ENCODE results near the gene MAP4K2. TPM values are rescaled to one million over a fixed set of nuclear protein-coding genes. Genes with fewer than 3 reads are reported as not detected.

Gene MAP4K2
- total and polyA plus RNA-seq, 12 donors = 6.4 to 57.7 (median 19.0) TPM

DNA sequence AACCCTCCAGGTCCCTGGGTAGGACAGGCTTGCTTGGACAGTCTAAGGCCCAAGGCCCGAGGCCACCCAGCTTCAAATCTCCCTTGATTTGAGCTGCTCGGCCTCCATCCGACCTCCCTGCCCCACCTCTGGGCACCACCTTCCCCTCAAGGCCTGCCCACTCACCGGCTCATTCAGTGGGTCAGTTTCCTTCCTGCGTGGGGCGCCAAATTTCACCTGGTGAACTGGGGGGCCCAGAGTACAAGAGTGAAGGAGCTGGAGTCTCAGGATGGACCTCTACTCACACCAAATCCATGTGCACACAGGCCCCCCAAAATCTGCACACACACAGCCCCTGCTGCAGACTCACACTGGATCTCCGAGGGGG is 3.8 kb downstream of the MAP4K2 start:
- peaks cover 17 to 24% of the 10 kb centered on the region in 2 donors for H3K4me1 ChIP-seq (replicated peaks in 1 of 2)
- intact Hi-C loops (cut with DNase I) = no loop called here
- no peaks in the 10 kb centered on the region for H3K9me3 ChIP-seq (replicated peaks in 1 of 3)
- 79 to 87% (median 81%) methylated on average over 6 to 7 of the region's 7 CpGs for WGBS, 4 donors
- no peaks in the 10 kb centered on the region for H3K27me3 ChIP-seq
- TF ChIP-seq POLR2A (IDR thresholded peaks at IDR 0.05) = no peak
- peaks cover 0 to 7% of the 10 kb centered on the region in 2 donors for H3K36me3 ChIP-seq (replicated peaks in 1 of 2)
- DNase-seq = no peak
- H3K27ac ChIP-seq = no peak overlapping the region
- no peak overlapping the region for H3K4me3 ChIP-seq

DNA sequence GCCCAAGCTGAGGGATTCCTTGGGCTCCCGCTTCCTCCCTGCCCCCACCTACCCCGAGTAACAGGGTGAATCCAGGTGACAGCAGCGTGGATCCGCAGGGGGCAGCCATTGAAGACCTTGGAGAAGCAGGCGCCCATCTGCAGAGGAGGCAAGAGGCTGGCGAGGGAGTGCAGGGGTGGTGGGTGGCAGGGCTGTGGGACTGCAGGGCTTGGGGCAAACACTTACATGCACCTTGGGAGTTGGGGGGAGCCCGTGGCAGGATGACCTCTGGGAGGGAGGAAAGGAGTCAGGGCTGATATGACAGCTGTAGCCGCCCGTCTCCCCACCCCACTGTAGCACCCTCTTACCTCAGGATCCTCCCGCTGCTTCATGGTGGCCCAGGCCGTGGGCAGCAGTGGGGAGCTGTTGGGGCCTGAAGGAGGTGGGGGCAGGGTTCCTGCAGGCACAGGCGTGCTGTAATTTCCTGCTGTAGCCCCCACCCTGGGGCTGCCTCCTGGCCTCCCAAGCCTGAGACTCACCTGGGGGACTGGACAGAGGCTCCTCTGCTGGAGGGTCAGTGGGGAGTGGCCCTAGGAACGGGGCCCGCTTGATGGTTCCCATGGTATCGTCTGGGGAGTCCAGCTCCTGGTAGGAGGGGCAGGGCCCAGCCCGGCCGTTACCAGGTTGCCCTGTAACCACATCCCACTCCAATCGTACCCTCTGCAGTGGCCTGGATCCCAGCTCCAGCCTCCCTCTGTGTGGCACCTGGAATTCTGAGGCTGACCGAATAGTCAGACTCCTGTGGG is 6.1 kb downstream of the MAP4K2 start:
- TF ChIP-seq, protein P1, sequence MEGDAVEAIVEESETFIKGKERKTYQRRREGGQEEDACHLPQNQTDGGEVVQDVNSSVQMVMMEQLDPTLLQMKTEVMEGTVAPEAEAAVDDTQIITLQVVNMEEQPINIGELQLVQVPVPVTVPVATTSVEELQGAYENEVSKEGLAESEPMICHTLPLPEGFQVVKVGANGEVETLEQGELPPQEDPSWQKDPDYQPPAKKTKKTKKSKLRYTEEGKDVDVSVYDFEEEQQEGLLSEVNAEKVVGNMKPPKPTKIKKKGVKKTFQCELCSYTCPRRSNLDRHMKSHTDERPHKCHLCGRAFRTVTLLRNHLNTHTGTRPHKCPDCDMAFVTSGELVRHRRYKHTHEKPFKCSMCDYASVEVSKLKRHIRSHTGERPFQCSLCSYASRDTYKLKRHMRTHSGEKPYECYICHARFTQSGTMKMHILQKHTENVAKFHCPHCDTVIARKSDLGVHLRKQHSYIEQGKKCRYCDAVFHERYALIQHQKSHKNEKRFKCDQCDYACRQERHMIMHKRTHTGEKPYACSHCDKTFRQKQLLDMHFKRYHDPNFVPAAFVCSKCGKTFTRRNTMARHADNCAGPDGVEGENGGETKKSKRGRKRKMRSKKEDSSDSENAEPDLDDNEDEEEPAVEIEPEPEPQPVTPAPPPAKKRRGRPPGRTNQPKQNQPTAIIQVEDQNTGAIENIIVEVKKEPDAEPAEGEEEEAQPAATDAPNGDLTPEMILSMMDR (IDR thresholded peaks at IDR 0.05) = no peak
- no peak for TF ChIP-seq POLR2A (IDR thresholded peaks at IDR 0.05)
- Histone ChIP-seq H3K27me3 (no peaks in the 10 kb centered on the region), H3K4me1 (replicated peaks in 1 of 2) (peaks cover 2 to 11% of the 10 kb centered on the region in 2 donors), H3K9me3 (replicated peaks in 1 of 3) (no peaks in the 10 kb centered on the region), H3K27ac (no peak overlapping the region), H3K4me3 (no peak overlapping the region), H3K36me3 (replicated peaks in 1 of 2) (peaks cover 0 to 7% of the 10 kb centered on the region in 2 donors)
- 90 to 98% (median 95%) methylated on average over 3 to 19 of the region's 19 CpGs for WGBS, 4 donors
- intact Hi-C loops (cut with DNase I) = no loop called here
- DNase-seq = no peak

DNA sequence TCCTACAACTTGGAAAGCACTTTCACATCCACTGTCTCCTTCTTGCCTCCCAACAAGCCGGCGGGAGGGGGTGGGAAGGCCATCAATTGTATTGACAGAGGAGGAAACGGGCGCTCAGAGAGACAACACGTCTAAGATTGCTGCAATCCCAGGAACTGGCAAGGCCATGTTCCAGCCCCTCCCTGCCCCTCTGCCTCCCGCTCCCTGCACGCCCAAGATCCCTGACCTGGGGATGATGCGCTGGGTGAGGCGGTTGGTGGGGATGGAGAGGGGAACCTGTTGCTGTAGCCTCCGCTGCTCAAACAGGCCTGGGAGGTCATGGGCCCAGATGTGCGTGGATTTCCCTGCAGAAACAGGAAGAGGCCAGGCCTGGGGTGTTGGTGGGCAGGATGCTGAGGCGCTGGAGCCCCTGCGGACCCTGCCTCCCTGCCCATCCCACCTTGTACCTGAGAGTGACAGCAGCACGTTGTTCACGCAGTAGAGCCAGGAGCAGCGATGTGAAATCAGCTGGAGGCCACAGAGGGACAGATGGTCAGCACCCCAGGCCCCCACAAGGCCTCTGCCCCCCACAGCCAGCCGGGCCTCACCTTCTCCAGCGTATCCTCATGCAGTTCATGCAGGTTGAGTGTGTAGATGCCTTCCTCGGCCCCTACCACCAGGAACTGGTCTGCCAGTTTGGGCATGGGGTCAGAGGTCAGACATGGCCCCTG is 6.8 kb downstream of the MAP4K2 start:
- DNase-seq = no peak
- Histone ChIP-seq H3K27me3 (no peaks in the 10 kb centered on the region), H3K9me3 (replicated peaks in 1 of 3) (no peaks in the 10 kb centered on the region), H3K27ac (no peak overlapping the region), H3K4me1 (replicated peaks in 1 of 2) (peaks cover 0 to 6% of the 10 kb centered on the region in 2 donors), H3K36me3 (replicated peaks in 1 of 2) (peaks cover 0 to 7% of the 10 kb centered on the region in 2 donors), H3K4me3 (no peak overlapping the region)
- intact Hi-C loops (cut with DNase I) = no loop called here
- TF ChIP-seq POLR2A (IDR thresholded peaks at IDR 0.05) = no peak
- TF ChIP-seq, protein P1 (IDR thresholded peaks at IDR 0.05) = no peak
- 77 to 85% (median 81%) methylated on average over 13 to 19 of the region's 19 CpGs for WGBS, 4 donors

DNA sequence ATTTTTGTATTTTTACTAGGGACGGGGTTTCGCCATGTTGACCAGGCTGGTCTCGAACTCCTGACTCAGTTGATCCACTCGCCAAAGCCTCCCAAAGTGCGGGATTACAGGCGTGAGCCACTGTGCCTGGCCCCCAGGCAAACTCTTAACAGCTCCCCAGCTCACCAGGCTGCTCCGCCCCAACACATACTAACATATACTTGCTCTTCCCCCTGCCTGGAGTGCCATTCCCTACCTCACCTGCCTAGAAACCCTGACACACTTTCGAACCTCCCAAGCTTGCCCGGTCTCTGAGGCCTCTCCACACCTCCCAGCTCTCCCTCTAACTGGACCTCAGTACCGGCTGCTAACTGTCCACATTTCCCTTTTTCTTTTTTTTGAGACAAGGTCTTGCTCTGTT is 8.5 kb downstream of the MAP4K2 start:
- H3K4me1 ChIP-seq (replicated peaks in 1 of 2) = peaks cover 0 to 6% of the 10 kb centered on the region in 2 donors
- H3K4me3 ChIP-seq = no peak overlapping the region
- WGBS, 4 donors = 95 to 97% (median 95%) methylated on average over 10 of the region's 10 CpGs
- H3K9me3 ChIP-seq (replicated peaks in 1 of 3) = no peaks in the 10 kb centered on the region
- peaks cover 0 to 16% of the 10 kb centered on the region in 2 donors for H3K36me3 ChIP-seq (replicated peaks in 1 of 2)
- intact Hi-C loops (cut with DNase I) = no loop called here
- H3K27ac ChIP-seq = no peak overlapping the region
- peak in 1 of 7 donors; percentile 14 for DNase-seq
- TF ChIP-seq POLR2A (IDR thresholded peaks at IDR 0.05) = no peak
- TF ChIP-seq, protein P1 (IDR thresholded peaks at IDR 0.05) = no peak
- H3K27me3 ChIP-seq = no peaks in the 10 kb centered on the region
